Astrocyte (in vitro differentiated cells and primary cell): Measurements from ENCODE around the gene ILF3.

Source experiments
- EZH2 ChIP-seq: IDR thresholded peaks from 2 replicates; pipeline ENCODE4 v1.6.1; 2012; ENCODE audit warnings: mild to moderate bottlenecking, low read length, inconsistent platforms; ENCODE audit not compliant: insufficient read depth
- TF ChIP-seq, protein P1 (sequence below): IDR thresholded peaks from 2 replicates; pipeline ENCODE4 v1.5.1; 2011; ENCODE audit warnings: low read depth, mild to moderate bottlenecking, inconsistent platforms, low read length, moderate library complexity; ENCODE audit not compliant: insufficient read depth

DNA sequence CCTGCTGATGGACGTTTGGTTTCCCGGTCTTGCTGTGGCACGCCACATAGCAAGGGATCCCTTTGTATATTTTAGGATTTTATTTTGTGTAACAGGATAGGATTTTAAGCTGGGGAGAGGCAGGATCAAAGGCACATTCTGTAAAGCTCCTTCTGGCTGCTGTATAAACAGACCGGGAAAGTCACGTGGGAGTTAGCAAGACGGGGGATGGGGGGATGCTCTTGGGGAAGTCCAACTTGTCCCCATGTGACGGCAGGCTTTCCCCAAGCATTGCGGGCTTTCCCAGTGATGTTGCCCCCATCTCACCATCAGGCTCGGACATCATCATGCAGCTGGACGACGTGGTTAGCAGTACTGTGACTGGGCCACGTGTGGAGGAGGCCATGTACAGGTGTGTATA is 52.8 kb downstream of the ILF3 start:
- TF ChIP-seq, protein P1, sequence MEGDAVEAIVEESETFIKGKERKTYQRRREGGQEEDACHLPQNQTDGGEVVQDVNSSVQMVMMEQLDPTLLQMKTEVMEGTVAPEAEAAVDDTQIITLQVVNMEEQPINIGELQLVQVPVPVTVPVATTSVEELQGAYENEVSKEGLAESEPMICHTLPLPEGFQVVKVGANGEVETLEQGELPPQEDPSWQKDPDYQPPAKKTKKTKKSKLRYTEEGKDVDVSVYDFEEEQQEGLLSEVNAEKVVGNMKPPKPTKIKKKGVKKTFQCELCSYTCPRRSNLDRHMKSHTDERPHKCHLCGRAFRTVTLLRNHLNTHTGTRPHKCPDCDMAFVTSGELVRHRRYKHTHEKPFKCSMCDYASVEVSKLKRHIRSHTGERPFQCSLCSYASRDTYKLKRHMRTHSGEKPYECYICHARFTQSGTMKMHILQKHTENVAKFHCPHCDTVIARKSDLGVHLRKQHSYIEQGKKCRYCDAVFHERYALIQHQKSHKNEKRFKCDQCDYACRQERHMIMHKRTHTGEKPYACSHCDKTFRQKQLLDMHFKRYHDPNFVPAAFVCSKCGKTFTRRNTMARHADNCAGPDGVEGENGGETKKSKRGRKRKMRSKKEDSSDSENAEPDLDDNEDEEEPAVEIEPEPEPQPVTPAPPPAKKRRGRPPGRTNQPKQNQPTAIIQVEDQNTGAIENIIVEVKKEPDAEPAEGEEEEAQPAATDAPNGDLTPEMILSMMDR, result no peak
- TF ChIP-seq EZH2, result no peak
